HepG2 (cell line): Measurements from ENCODE around the gene SYS1. TPM values are rescaled to one million over a fixed set of nuclear protein-coding genes. Genes with fewer than 3 reads are reported as not detected.

Experiments used
- ADNP ChIP-seq: sonication (generic); formaldehyde crosslinking; IDR thresholded peaks from 2 replicates; pipeline ENCODE4 v1.4.0; 2020; ENCODE audit warnings: missing genetic modification reagents
- ARNT ChIP-seq: fragments of 450-650 bp; IDR thresholded peaks from 2 replicates; pipeline ENCODE4 v1.6.1; 2017
- CCAR2 ChIP-seq: fragments of 200-400 bp; formaldehyde crosslinking; optimal IDR thresholded peaks from 2 replicates; pipeline ENCODE3; 2018; ENCODE audit warnings: low read depth, mild to moderate bottlenecking, low read length, moderate library complexity
- CHD4 ChIP-seq: fragments of 200-600 bp; sonication (generic); IDR thresholded peaks from 2 replicates; pipeline ENCODE4 v1.7.0; 2017; ENCODE audit warnings: mild to moderate bottlenecking, low read length, borderline replicate concordance
- HHEX ChIP-seq: IDR thresholded peaks from 2 replicates; pipeline ENCODE4 v1.6.1; 2016; ENCODE audit warnings: control low read depth
- HMG20B ChIP-seq: conservative IDR thresholded peaks from 2 replicates; pipeline ENCODE4 v1.6.1; 2016; ENCODE audit warnings: missing genetic modification reagents, missing compliant biosample characterization
- MAZ ChIP-seq, 2 experiments: sonication (generic) in 1 of 2; formaldehyde crosslinking in 1 of 2; IDR thresholded peaks; 2 replicates each; pipeline versions ENCODE4 v1.5.0 to v1.6.1; 2012 to 2020; ENCODE audit warnings: low read depth in 2 of 2, mild to moderate bottlenecking in 2 of 2, borderline replicate concordance in 1 of 2, improper control_type of control experiment in 1 of 2, low read length in 1 of 2, missing genetic modification reagents in 1 of 2, moderate library complexity in 1 of 2
- MBD4 ChIP-seq: IDR thresholded peaks from 2 replicates; pipeline ENCODE4 v1.6.1; 2012; ENCODE audit warnings: low read length, inconsistent platforms, borderline replicate concordance
- NCOR1 ChIP-seq: fragments of 200-600 bp; sonication (generic); IDR thresholded peaks from 2 replicates; pipeline ENCODE4 v1.7.0; 2017; ENCODE audit warnings: antibody characterized with exemption, low read length, borderline replicate concordance
- PRPF4 ChIP-seq: fragments of 200-400 bp; formaldehyde crosslinking; IDR thresholded peaks from 2 replicates; pipeline ENCODE4 v1.6.1; 2016; ENCODE audit warnings: low read length, low read depth; ENCODE audit not compliant: poor library complexity, severe bottlenecking
- REL ChIP-seq: sonication (generic); formaldehyde crosslinking; conservative IDR thresholded peaks from 2 replicates; pipeline ENCODE4 v1.8.0; 2022; ENCODE audit warnings: mild to moderate bottlenecking, missing genetic modification reagents, moderate library complexity
- RFXAP ChIP-seq: sonication (generic); formaldehyde crosslinking; IDR thresholded peaks from 2 replicates; pipeline ENCODE4 v1.4.0; 2020; ENCODE audit warnings: missing genetic modification reagents, borderline replicate concordance
- SMAD9 ChIP-seq: sonication (generic); formaldehyde crosslinking; IDR thresholded peaks from 2 replicates; pipeline ENCODE4 v1.5.1; 2020; ENCODE audit warnings: mild to moderate bottlenecking, missing genetic modification reagents
- THYN1 ChIP-seq: sonication (generic); formaldehyde crosslinking; IDR thresholded peaks from 2 replicates; pipeline ENCODE4 v1.8.1; 2023; ENCODE audit warnings: low read depth, mild to moderate bottlenecking, moderate library complexity, missing genetic modification reagents, borderline replicate concordance
- YEATS2 ChIP-seq: sonication (generic); formaldehyde crosslinking; IDR thresholded peaks from 2 replicates; pipeline ENCODE4 v1.4.0; 2020; ENCODE audit warnings: missing genetic modification reagents, borderline replicate concordance
- ZFP1 ChIP-seq: IDR thresholded peaks from 2 replicates; pipeline ENCODE4 v1.6.1; 2016
- ZFY ChIP-seq: sonication (generic); formaldehyde crosslinking; IDR thresholded peaks from 2 replicates; pipeline ENCODE4 v1.4.0; 2020; ENCODE audit warnings: missing genetic modification reagents
- ZMYM3 ChIP-seq: sonication (generic); formaldehyde crosslinking; IDR thresholded peaks from 2 replicates; pipeline ENCODE4 v1.5.1; 2020; ENCODE audit warnings: mild to moderate bottlenecking, missing genetic modification reagents
- ZMYM4 ChIP-seq: sonication (generic); formaldehyde crosslinking; IDR thresholded peaks from 2 replicates; pipeline ENCODE4 v1.8.1; 2023; ENCODE audit warnings: mild to moderate bottlenecking, missing genetic modification reagents
- ZNF225 ChIP-seq: sonication (generic); formaldehyde crosslinking; IDR thresholded peaks from 2 replicates; pipeline ENCODE4 v1.4.0; 2020; ENCODE audit warnings: mild to moderate bottlenecking, missing genetic modification reagents
- ZNF557 ChIP-seq: sonication (generic); formaldehyde crosslinking; IDR thresholded peaks from 2 replicates; pipeline ENCODE4 v1.4.0; 2020; ENCODE audit warnings: missing genetic modification reagents
- ZNF75D ChIP-seq: sonication (generic); formaldehyde crosslinking; IDR thresholded peaks from 2 replicates; pipeline ENCODE4 v1.8.1; 2023; ENCODE audit warnings: missing genetic modification reagents, mild to moderate bottlenecking, borderline replicate concordance
- polyA plus RNA-seq, 8 experiments: library from polyadenylated mRNA; depleted of rRNA in 3 of 8; stranded (reverse) in 7 of 8; unstranded in 1 of 8; fragments of >200 nt; fragmentation: Illumina TruSeq in 4 of 8; extraction: Trizol in 4 of 8; gene quantifications; 2 replicates each; pipeline versions ENCODE4 v1.2.1 to v1.2.3, GENCODE V29; 2011 to 2016; ENCODE audit warnings: low read depth in 4 of 8, missing spikeins in 1 of 8, mixed read lengths in 1 of 8; ENCODE audit not compliant: insufficient read depth in 1 of 8
- total RNA-seq, 5 experiments: library from RNA; depleted of rRNA; stranded (reverse); fragments of >200 nt; fragmentation: Illumina TruSeq; extraction: Trizol; gene quantifications; 2 replicates each; pipeline ENCODE4 v1.2.3, GENCODE V29; 2016; ENCODE audit warnings: low read depth in 1 of 5
- TF ChIP-seq, protein P1 (sequence below): sonication (generic); formaldehyde crosslinking; IDR thresholded peaks from 2 replicates; pipeline ENCODE4 v1.8.0; 2022; ENCODE audit warnings: missing genetic modification reagents, mild to moderate bottlenecking, inconsistent platforms, borderline replicate concordance
- TF ChIP-seq, protein P2 (sequence below): sonication (generic); formaldehyde crosslinking; IDR thresholded peaks from 2 replicates; pipeline ENCODE4 v1.4.0; 2020; ENCODE audit warnings: low read depth, mild to moderate bottlenecking, missing genetic modification reagents
- TF ChIP-seq, protein P3 (sequence below): IDR thresholded peaks from 2 replicates; pipeline ENCODE4 v1.6.1; 2016; ENCODE audit warnings: low read depth, control low read depth
- TF ChIP-seq, protein P4 (sequence below): sonication (generic); formaldehyde crosslinking; IDR thresholded peaks from 2 replicates; pipeline ENCODE4 v1.4.0; 2020; ENCODE audit warnings: missing genetic modification reagents

SYS1 gene
- total and polyA plus RNA-seq, 2 of the 13 experiments (the other 11 are each of a cell fraction or from before 2014, with no cell fraction given) = 38.3 to 65.6 TPM

DNA sequence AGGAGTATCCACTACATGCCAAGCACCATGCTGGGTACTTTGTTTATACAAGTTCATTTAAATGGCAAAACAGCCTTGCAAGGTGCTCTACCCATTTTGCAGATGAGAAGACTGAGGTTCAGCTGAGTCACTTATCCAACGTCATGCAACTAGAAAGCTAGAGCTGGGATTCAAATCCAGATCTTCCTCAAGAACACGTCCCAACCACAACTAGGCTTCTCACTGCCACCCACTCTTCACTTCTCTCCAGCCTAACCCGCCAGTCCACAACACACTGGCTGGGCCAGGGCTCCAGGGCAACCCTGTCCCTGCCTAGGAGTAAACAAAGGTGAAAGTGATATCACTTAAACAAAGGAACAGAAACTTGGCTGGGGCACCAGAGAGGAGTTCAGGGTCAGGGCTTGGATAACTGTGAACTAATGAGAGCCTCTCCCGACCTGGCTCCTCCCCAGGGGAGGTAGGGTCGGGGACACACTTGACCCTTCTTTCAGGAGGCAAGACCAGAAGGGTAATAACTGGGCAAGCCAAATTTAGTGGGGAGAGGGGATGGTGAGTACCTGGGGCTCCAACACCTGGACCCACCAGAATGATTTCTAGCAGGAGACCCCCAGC, 22.6 kb upstream of the SYS1 start (continued):
- no peak for TF ChIP-seq SMAD9 (CRISPR knock-in tag)
- no peak for TF ChIP-seq ZNF225 (CRISPR knock-in tag)
- no peak for TF ChIP-seq MAZ (IDR thresholded peaks at IDR 0.05; ENCODE audit: borderline replicate concordance, low read depth, low read length)
- no peak; the same call in 1 of the 2 replicates for TF ChIP-seq MAZ (CRISPR knock-in tag; IDR thresholded peaks at IDR 0.05; ENCODE audit: low read depth)
- no peak for TF ChIP-seq THYN1 (CRISPR knock-in tag)
- peak; percentile 67; the same call in 1 of the 2 replicates for TF ChIP-seq YEATS2 (CRISPR knock-in tag)
- TF ChIP-seq, protein P1, sequence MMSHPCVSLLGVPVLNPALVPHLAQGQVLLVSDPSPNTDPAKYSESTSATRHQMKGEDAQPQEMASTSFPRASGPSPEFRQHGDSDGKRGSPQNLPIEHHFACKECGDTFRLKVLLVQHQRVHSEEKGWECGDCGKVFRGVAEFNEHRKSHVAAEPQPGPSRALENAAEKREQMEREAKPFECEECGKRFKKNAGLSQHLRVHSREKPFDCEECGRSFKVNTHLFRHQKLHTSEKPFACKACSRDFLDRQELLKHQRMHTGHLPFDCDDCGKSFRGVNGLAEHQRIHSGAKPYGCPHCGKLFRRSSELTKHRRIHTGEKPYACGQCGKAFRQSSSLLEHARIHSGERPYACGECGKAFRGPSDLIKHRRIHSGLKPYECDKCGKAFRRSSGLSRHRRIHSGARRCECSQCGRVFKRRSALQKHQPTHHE = no peak
- TF ChIP-seq ZFP1 (CRISPR knock-in tag) = 0 out of 2 replicates have a peak, but pooled peaks have one; percentile 34
- no peak for TF ChIP-seq CCAR2
- TF ChIP-seq, protein P2, sequence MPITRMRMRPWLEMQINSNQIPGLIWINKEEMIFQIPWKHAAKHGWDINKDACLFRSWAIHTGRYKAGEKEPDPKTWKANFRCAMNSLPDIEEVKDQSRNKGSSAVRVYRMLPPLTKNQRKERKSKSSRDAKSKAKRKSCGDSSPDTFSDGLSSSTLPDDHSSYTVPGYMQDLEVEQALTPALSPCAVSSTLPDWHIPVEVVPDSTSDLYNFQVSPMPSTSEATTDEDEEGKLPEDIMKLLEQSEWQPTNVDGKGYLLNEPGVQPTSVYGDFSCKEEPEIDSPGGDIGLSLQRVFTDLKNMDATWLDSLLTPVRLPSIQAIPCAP = no peak
- TF ChIP-seq ARNT = no peak
- peak; percentile 100 for TF ChIP-seq CHD4
- peak; percentile 99 for TF ChIP-seq ADNP (CRISPR knock-in tag)
- TF ChIP-seq, protein P3, sequence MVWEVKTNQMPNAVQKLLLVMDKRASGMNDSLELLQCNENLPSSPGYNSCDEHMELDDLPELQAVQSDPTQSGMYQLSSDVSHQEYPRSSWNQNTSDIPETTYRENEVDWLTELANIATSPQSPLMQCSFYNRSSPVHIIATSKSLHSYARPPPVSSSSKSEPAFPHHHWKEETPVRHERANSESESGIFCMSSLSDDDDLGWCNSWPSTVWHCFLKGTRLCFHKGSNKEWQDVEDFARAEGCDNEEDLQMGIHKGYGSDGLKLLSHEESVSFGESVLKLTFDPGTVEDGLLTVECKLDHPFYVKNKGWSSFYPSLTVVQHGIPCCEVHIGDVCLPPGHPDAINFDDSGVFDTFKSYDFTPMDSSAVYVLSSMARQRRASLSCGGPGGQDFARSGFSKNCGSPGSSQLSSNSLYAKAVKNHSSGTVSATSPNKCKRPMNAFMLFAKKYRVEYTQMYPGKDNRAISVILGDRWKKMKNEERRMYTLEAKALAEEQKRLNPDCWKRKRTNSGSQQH = peak; percentile 77; the same call in 1 of the 2 replicates
- peak; percentile 41; the same call in 1 of the 2 replicates for TF ChIP-seq NCOR1
- TF ChIP-seq ZNF557 (CRISPR knock-in tag) = 0 out of 2 replicates have a peak, but pooled peaks have one; percentile 54
- TF ChIP-seq ZNF75D (CRISPR knock-in tag) = no peak
- TF ChIP-seq RFXAP (CRISPR knock-in tag) = peak; percentile 28; the same call in 1 of the 2 replicates
- TF ChIP-seq HHEX (CRISPR knock-in tag) = peak; percentile 63; the same call in 1 of the 2 replicates
- TF ChIP-seq, protein P4, sequence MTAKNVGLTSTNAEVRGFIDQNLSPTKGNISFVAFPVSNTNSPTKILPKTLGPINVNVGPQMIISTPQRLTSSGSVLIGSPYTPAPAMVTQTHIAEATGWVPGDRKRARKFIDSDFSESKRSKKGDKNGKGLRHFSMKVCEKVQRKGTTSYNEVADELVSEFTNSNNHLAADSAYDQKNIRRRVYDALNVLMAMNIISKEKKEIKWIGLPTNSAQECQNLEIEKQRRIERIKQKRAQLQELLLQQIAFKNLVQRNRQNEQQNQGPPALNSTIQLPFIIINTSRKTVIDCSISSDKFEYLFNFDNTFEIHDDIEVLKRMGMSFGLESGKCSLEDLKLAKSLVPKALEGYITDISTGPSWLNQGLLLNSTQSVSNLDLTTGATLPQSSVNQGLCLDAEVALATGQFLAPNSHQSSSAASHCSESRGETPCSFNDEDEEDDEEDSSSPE (CRISPR knock-in tag) = no peak
- TF ChIP-seq MBD4 = no peak
- TF ChIP-seq ZMYM4 (CRISPR knock-in tag) = peak; percentile 57
- TF ChIP-seq ZMYM3 (CRISPR knock-in tag) = peak; percentile 100
- no peak for TF ChIP-seq REL (CRISPR knock-in tag)
- TF ChIP-seq PRPF4 = no peak
- no peak for TF ChIP-seq ZFY (CRISPR knock-in tag)
- peak; percentile 79; the same call in 1 of the 2 replicates for TF ChIP-seq HMG20B (CRISPR knock-in tag)
